HTR-8/SVneo (cell line): ENCODE results near the gene LAMP5.

ENCODE experiments used
- DNase-seq: peaks from one replicate; pipeline ENCODE4 v3.0.0; 2011; ENCODE audit warnings: low spot score, mixed read lengths; ENCODE audit not compliant: insufficient read length
- FAIRE-seq: peaks from 2 replicates; lab custom pipeline; 2011; peaks lifted over from hg19 to GRCh38; lab: Jason Lieb, UNC

The LAMP5 gene

GRCh38 chr20:9577397-9577796 is 63.0 kb downstream of the LAMP5 start:
- FAIRE-seq (no peak), DNase-seq (no peak)

GRCh38 chr20:9578594-9578993 is 64.2 kb downstream of the LAMP5 start:
- FAIRE-seq (no peak), DNase-seq (no peak)
